ENCODE results near the gene AP2A1. TPM values are rescaled to one million over a fixed set of nuclear protein-coding genes. Genes with fewer than 3 reads are reported as not detected.

AP2A1 gene
- total RNA-seq, 1 experiment from 2014 or later = 119 TPM

DNA sequence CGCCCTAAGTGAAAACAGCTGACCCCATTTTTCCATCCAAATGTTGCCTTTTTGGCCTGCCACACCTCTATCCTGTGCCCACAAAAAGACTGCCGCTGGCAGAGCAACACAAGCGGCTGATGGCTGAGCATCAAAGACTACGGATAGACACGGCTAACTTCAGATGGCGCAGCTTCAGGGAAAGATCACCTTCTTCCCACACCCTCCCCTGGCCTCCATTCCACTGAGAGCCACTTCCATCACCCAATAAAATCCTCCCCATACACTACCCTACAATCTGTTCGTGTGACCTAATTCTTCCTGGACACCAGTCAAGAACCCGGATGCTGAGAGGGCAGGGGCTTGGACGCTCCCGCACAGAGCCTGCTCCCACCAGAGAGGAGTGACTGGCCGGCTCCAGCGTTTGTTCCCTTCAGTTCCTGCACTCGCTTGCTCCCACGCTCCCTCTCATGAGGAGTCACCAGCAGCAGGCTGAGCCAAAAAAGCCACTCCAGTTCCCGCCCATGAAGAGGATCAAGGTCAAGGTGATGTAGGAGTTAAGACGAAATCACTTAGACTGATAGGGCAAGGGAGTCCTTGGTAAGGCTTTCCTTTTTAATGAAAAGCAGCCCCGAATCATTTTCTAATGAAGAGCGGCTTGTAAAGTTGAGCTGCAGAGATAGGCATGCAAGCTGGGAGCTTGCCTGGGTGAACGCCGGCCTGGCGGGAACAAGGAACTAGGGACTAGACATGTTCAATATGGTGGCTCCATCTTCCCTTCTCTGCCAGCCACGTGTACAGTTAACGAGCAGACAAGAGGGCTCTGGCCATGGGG lies 39.4 kb upstream of the AP2A1 start (continued):
- no peak for TF ChIP-seq EMX1 (CRISPR knock-in tag; IDR thresholded peaks at IDR 0.05)
- TF ChIP-seq, protein P1, sequence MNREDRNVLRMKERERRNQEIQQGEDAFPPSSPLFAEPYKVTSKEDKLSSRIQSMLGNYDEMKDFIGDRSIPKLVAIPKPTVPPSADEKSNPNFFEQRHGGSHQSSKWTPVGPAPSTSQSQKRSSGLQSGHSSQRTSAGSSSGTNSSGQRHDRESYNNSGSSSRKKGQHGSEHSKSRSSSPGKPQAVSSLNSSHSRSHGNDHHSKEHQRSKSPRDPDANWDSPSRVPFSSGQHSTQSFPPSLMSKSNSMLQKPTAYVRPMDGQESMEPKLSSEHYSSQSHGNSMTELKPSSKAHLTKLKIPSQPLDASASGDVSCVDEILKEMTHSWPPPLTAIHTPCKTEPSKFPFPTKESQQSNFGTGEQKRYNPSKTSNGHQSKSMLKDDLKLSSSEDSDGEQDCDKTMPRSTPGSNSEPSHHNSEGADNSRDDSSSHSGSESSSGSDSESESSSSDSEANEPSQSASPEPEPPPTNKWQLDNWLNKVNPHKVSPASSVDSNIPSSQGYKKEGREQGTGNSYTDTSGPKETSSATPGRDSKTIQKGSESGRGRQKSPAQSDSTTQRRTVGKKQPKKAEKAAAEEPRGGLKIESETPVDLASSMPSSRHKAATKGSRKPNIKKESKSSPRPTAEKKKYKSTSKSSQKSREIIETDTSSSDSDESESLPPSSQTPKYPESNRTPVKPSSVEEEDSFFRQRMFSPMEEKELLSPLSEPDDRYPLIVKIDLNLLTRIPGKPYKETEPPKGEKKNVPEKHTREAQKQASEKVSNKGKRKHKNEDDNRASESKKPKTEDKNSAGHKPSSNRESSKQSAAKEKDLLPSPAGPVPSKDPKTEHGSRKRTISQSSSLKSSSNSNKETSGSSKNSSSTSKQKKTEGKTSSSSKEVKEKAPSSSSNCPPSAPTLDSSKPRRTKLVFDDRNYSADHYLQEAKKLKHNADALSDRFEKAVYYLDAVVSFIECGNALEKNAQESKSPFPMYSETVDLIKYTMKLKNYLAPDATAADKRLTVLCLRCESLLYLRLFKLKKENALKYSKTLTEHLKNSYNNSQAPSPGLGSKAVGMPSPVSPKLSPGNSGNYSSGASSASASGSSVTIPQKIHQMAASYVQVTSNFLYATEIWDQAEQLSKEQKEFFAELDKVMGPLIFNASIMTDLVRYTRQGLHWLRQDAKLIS (CRISPR knock-in tag; IDR thresholded peaks at IDR 0.05; ENCODE audit: borderline replicate concordance) = no peak

- Mint-ChIP-seq H3K27ac (no peak overlapping the region), H3K4me1 (no peaks in the 10 kb centered on the region; the same call in 1 of the 2 replicates), H3K36me3 (no peaks in the 10 kb centered on the region), H3K4me3 (no peak overlapping the region), H3K27me3 (ENCODE audit: low read depth) (peaks cover 4% of the 10 kb centered on the region), H3K9me3 (no peaks in the 10 kb centered on the region)
- ATAC-seq (no peak), DNase-seq (ENCODE audit: low spot score) (no peak)
- CTCF ChIA-PET = interaction anchor here (0.7 to 1.6 kb wide), 3 partner anchors 13 to 16 kb away, joined by 4 to 7 read pairs (median 7); no protein-coding TSS in a partner anchor
- POLR2A ChIA-PET = no interaction called here
- TF ChIP-seq, protein P2, sequence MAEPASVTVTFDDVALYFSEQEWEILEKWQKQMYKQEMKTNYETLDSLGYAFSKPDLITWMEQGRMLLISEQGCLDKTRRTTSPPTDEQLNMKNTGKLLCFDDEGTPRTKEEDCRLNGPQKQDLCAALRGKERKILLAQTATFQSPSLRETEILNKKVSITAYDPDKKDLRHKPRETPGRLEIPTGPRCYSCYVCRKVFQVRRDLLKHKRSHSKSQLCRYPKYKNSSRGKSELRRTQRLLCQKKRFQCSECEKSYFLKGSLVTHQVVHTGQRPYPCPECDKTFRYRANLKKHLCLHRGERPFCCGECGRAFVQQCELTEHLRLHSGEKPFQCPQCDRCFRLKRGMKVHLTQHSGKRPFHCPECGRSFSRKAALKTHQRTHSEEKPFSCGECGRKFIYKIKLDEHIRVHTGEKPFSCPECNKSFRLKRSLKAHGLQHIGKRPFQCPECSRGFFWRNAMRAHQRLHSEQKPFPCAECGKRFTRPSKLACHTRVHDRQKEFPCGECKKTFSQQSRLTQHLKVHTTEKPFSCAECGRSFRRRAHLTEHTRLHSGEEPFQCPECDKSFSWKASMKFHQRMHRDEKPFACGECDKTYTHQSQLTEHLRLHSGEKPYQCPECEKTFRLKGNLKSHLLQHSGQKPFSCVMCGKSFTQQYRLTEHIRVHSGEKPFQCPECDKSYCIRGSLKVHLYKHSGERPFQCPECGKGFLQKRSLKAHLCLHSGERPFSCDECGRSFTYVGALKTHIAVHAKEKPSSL (CRISPR knock-in tag; conservative IDR thresholded peaks at IDR 0.05) = no peak
- TF ChIP-seq PREB (CRISPR knock-in tag; IDR thresholded peaks at IDR 0.05; ENCODE audit: borderline replicate concordance) = no peak
- TF ChIP-seq, protein P3, sequence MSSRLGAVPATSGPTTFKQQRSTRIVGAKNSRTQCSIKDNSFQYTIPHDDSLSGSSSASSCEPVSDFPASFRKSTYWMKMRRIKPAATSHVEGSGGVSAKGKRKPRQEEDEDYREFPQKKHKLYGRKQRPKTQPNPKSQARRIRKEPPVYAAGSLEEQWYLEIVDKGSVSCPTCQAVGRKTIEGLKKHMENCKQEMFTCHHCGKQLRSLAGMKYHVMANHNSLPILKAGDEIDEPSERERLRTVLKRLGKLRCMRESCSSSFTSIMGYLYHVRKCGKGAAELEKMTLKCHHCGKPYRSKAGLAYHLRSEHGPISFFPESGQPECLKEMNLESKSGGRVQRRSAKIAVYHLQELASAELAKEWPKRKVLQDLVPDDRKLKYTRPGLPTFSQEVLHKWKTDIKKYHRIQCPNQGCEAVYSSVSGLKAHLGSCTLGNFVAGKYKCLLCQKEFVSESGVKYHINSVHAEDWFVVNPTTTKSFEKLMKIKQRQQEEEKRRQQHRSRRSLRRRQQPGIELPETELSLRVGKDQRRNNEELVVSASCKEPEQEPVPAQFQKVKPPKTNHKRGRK (CRISPR knock-in tag; IDR thresholded peaks at IDR 0.05; ENCODE audit: borderline replicate concordance) = no peak
- no peak for TF ChIP-seq ESRRA (CRISPR knock-in tag; IDR thresholded peaks at IDR 0.05; ENCODE audit: borderline replicate concordance)
- TF ChIP-seq CREM (CRISPR knock-in tag; IDR thresholded peaks at IDR 0.05) = no peak
- no peak for TF ChIP-seq ATF1 (CRISPR knock-in tag; IDR thresholded peaks at IDR 0.05)
- TF ChIP-seq IRF2 (CRISPR knock-in tag; IDR thresholded peaks at IDR 0.05; ENCODE audit: borderline replicate concordance, low read depth) = no peak
- TF ChIP-seq ATF2 (CRISPR knock-in tag; IDR thresholded peaks at IDR 0.05; ENCODE audit: borderline replicate concordance, low read depth) = no peak
- TF ChIP-seq SMAD3 (CRISPR knock-in tag; IDR thresholded peaks at IDR 0.05; ENCODE audit: borderline replicate concordance) = no peak
- no peak for TF ChIP-seq ZNF317 (CRISPR knock-in tag; IDR thresholded peaks at IDR 0.05; ENCODE audit: borderline replicate concordance, low read depth)
- TF ChIP-seq, protein P4, sequence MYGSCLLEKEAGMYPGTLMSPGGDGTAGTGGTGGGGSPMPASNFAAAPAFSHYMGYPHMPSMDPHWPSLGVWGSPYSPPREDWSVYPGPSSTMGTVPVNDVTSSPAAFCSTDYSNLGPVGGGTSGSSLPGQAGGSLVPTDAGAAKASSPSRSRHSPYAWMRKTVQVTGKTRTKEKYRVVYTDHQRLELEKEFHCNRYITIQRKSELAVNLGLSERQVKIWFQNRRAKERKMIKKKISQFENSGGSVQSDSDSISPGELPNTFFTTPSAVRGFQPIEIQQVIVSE (CRISPR knock-in tag; IDR thresholded peaks at IDR 0.05; ENCODE audit: borderline replicate concordance) = no peak
- no peak for TF ChIP-seq NR2C2 (CRISPR knock-in tag; IDR thresholded peaks at IDR 0.05)
- no peak for TF ChIP-seq ZNF396 (CRISPR knock-in tag; IDR thresholded peaks at IDR 0.05; ENCODE audit: borderline replicate concordance)
- TF ChIP-seq MYBL2 (CRISPR knock-in tag; IDR thresholded peaks at IDR 0.05) = no peak
- TF ChIP-seq NR1H2 (CRISPR knock-in tag; IDR thresholded peaks at IDR 0.05) = no peak
Observed at GRCh38 chr19:49730166-49730565, 36.6 kb upstream of the AP2A1 start.
